ENCODE measurements around the gene TPCN2. TPM values are rescaled to one million over a fixed set of nuclear protein-coding genes. Genes with fewer than 3 reads are reported as not detected.

Gene TPCN2
- total RNA-seq, 1 experiment from 2014 or later: 15.2 TPM

DNA sequence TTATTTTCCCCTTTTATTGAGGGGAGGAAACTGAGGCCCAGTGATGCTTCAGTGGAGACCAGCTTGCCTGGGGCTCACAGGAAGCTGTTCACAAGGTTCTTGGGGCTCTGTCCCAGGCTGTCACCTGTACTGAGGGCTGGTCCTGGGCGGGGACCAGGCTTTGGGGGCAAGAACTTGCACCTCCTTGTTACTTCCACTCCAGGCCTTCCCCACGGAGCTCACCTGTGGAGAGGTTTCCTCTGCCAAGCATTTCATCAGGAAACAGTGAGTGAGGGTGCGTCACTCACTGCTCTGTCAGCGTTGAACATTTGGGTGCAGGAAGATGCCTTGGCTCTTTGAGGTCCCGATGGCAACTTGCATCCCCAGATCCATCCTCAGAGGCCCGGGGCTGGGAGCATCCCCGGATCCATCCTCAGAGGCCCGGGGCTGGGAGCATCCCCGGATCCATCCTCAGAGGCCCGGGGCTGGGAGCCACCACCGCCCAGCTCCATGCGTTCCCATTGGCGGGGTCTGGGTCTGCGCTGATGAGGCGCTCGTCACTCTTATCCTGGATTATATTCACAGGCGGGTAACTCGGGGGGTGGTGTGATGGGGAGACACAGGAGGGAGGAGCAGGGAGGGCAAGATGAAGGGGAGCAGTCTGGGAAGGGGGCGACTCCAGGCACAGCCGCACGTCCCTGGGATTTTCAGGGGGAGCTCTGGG lies 105.6 kb downstream of the TPCN2 start (continued):
- no peak for TF ChIP-seq CEBPB (IDR thresholded peaks at IDR 0.05; ENCODE audit: low read depth)
- no peak for TF ChIP-seq POLR2AphosphoS5 (IDR thresholded peaks at IDR 0.05; ENCODE audit: low read depth, low read length)
- no peak for TF ChIP-seq ELF1 (IDR thresholded peaks at IDR 0.05; ENCODE audit: borderline replicate concordance, low read depth)
- no peak for TF ChIP-seq YY1 (IDR thresholded peaks at IDR 0.05; ENCODE audit: extremely low read depth, insufficient replicate concordance, low read depth, low read length)
- TF ChIP-seq, protein P1, sequence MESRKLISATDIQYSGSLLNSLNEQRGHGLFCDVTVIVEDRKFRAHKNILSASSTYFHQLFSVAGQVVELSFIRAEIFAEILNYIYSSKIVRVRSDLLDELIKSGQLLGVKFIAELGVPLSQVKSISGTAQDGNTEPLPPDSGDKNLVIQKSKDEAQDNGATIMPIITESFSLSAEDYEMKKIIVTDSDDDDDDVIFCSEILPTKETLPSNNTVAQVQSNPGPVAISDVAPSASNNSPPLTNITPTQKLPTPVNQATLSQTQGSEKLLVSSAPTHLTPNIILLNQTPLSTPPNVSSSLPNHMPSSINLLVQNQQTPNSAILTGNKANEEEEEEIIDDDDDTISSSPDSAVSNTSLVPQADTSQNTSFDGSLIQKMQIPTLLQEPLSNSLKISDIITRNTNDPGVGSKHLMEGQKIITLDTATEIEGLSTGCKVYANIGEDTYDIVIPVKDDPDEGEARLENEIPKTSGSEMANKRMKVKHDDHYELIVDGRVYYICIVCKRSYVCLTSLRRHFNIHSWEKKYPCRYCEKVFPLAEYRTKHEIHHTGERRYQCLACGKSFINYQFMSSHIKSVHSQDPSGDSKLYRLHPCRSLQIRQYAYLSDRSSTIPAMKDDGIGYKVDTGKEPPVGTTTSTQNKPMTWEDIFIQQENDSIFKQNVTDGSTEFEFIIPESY (IDR thresholded peaks at IDR 0.05; ENCODE audit: extremely low read depth, insufficient replicate concordance, low read length): no peak

DNA sequence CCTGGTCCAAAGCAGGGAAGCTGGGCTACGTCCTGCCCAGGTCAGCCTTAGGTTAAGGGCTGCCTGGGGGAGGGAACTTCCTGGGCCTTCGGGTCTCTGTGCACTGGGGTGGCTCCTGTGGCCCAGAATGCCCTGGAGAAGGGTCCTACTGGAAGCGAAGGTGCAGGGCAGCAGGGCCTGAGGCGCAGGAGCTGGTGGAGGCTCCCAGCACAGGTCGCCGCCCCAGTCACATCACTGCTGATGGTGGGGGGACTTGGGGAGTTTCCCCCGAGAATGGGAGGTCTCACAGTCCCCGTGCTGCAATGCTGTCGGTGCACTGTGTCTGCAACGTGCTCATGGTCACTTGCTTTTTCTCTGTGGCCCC lies 106.2 kb downstream of the TPCN2 start:
- H3K36me3 ChIP-seq (ENCODE audit: control insufficient read depth in 1 of 2, insufficient read depth in 2 of 2, low read length in 2 of 2): no peaks in the 10 kb centered on the region
- no peaks in the 10 kb centered on the region for H3K79me2 ChIP-seq (ENCODE audit: insufficient read depth, low read length)
- no peaks in the 10 kb centered on the region for H3K9me2 ChIP-seq (ENCODE audit: insufficient read depth)
- H3K4me2 ChIP-seq (ENCODE audit: low read length): no peak overlapping the region
- POLR2A ChIA-PET: no interaction called here
- no peaks in the 10 kb centered on the region for H4K20me1 ChIP-seq (ENCODE audit: insufficient read depth)
- intact Hi-C loops (cut with micrococcal nuclease): no loop called here
- H3K27me3 ChIP-seq (ENCODE audit: insufficient read depth, low read length): no peaks in the 10 kb centered on the region
- H3K27ac ChIP-seq (ENCODE audit: low read depth, low read length): no peak overlapping the region
- DNase-seq (ENCODE audit: low read depth, low spot score) (no peak), ATAC-seq (no peak)
- H3K9ac ChIP-seq (ENCODE audit: low read length): no peak overlapping the region
- H3K4me1 ChIP-seq (ENCODE audit: control insufficient read depth in 1 of 2, insufficient read depth in 2 of 2, low read length in 2 of 2): no peaks in the 10 kb centered on the region
- no peak overlapping the region for H2AFZ ChIP-seq (ENCODE audit: low read depth, low read length, poor library complexity, severe bottlenecking)
- H3K4me3 ChIP-seq (replicated peaks in 1 of 2; ENCODE audit: low read depth in 1 of 2, low read length in 2 of 2): no peak overlapping the region
- RAD21 ChIA-PET (ENCODE audit: low non-redundant PET in 1 of 2, low total read pairs in 2 of 2, uncharacterized antibody in 2 of 2, unreplicated experiment in 2 of 2): no interaction called here
- BruUV-seq (replicated peaks): no TSS peak
- CTCF ChIA-PET: interaction anchor here (1.0 kb wide), 1 partner anchor 23 kb away, joined by 3 read pairs; no protein-coding TSS in a partner anchor
- no peaks in the 10 kb centered on the region for H3K9me3 ChIP-seq (ENCODE audit: control insufficient read depth in 1 of 2, insufficient read depth in 1 of 2, low read depth in 1 of 2, low read length in 2 of 2)
- TF ChIP-seq, protein P2, sequence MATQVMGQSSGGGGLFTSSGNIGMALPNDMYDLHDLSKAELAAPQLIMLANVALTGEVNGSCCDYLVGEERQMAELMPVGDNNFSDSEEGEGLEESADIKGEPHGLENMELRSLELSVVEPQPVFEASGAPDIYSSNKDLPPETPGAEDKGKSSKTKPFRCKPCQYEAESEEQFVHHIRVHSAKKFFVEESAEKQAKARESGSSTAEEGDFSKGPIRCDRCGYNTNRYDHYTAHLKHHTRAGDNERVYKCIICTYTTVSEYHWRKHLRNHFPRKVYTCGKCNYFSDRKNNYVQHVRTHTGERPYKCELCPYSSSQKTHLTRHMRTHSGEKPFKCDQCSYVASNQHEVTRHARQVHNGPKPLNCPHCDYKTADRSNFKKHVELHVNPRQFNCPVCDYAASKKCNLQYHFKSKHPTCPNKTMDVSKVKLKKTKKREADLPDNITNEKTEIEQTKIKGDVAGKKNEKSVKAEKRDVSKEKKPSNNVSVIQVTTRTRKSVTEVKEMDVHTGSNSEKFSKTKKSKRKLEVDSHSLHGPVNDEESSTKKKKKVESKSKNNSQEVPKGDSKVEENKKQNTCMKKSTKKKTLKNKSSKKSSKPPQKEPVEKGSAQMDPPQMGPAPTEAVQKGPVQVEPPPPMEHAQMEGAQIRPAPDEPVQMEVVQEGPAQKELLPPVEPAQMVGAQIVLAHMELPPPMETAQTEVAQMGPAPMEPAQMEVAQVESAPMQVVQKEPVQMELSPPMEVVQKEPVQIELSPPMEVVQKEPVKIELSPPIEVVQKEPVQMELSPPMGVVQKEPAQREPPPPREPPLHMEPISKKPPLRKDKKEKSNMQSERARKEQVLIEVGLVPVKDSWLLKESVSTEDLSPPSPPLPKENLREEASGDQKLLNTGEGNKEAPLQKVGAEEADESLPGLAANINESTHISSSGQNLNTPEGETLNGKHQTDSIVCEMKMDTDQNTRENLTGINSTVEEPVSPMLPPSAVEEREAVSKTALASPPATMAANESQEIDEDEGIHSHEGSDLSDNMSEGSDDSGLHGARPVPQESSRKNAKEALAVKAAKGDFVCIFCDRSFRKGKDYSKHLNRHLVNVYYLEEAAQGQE (IDR thresholded peaks at IDR 0.05; ENCODE audit: low read depth): no peak
- TF ChIP-seq, protein P1 (IDR thresholded peaks at IDR 0.05; ENCODE audit: extremely low read depth, insufficient replicate concordance, low read length): no peak
- TF ChIP-seq POLR2AphosphoS5 (IDR thresholded peaks at IDR 0.05; ENCODE audit: low read depth, low read length) (no peak), SIN3A (IDR thresholded peaks at IDR 0.05; ENCODE audit: low read depth) (no peak), RAD21 (IDR thresholded peaks at IDR 0.05; ENCODE audit: low read depth) (no peak), SRF (IDR thresholded peaks at IDR 0.05; ENCODE audit: low read depth) (no peak), CTCF (IDR thresholded peaks at IDR 0.05 in 2 of 3, conservative IDR thresholded peaks at IDR 0.05 in 1 of 3; ENCODE audit: borderline replicate concordance in 1 of 3, insufficient read depth in 1 of 3, low read depth in 2 of 3, low read length in 2 of 3) (no peak), EZH2phosphoT487 (IDR thresholded peaks at IDR 0.05; ENCODE audit: borderline replicate concordance) (no peak), SP1 (IDR thresholded peaks at IDR 0.05; ENCODE audit: low read depth) (no peak), ELF1 (IDR thresholded peaks at IDR 0.05; ENCODE audit: borderline replicate concordance, low read depth) (no peak)
- TF ChIP-seq, protein P3, sequence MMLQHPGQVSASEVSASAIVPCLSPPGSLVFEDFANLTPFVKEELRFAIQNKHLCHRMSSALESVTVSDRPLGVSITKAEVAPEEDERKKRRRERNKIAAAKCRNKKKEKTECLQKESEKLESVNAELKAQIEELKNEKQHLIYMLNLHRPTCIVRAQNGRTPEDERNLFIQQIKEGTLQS (IDR thresholded peaks at IDR 0.05): no peak
